Neural crest cell (in vitro differentiated cells): Measurements from ENCODE around the gene BRCA1. TPM values are rescaled to one million over a fixed set of nuclear protein-coding genes. Genes with fewer than 3 reads are reported as not detected.
A peak's percentile ranks its signal among the peaks of the same experiment; 100 is the strongest.

ENCODE experiments used
- DNase-seq: peaks from one replicate; pipeline ENCODE4 v3.0.0; 2021; ENCODE audit warnings: low read depth, mixed read lengths, low spot score
- H3K27ac Mint-ChIP-seq: one replicate; pipeline ENCODE4 v1.8.0; 2021; ENCODE audit warnings: mild to moderate bottlenecking, mixed read lengths; ENCODE audit not compliant: unreplicated experiment
- H3K27me3 Mint-ChIP-seq: 2 replicates; pipeline ENCODE4 v1.8.0; 2021; ENCODE audit warnings: low read depth, mild to moderate bottlenecking, mixed read lengths
- H3K36me3 Mint-ChIP-seq: 2 replicates; pipeline ENCODE4 v1.8.0; 2021; ENCODE audit warnings: low read depth, mild to moderate bottlenecking, mixed read lengths
- H3K4me1 Mint-ChIP-seq: 2 replicates; pipeline ENCODE4 v1.8.0; 2021; ENCODE audit warnings: mixed read lengths
- H3K4me3 Mint-ChIP-seq: one replicate; pipeline ENCODE4 v1.8.0; 2021; ENCODE audit warnings: mild to moderate bottlenecking, mixed read lengths
- H3K9me3 Mint-ChIP-seq: 2 replicates; pipeline ENCODE4 v1.8.0; 2021; ENCODE audit warnings: mixed read lengths
- total RNA-seq: library from RNA; stranded (reverse); gene quantifications from 2 replicates; pipeline ENCODE4 v1.2.1, GENCODE V29; 2021
- TF ChIP-seq, protein P1 (sequence below): fragments of 200-600 bp; sonication (generic); conservative IDR thresholded peaks from 2 replicates; pipeline ENCODE4 v1.5.0; 2021; ENCODE audit warnings: antibody characterized with exemption, mild to moderate bottlenecking

BRCA1 gene
- total RNA-seq, 1 donor from 2014 or later = 62.4 TPM

DNA sequence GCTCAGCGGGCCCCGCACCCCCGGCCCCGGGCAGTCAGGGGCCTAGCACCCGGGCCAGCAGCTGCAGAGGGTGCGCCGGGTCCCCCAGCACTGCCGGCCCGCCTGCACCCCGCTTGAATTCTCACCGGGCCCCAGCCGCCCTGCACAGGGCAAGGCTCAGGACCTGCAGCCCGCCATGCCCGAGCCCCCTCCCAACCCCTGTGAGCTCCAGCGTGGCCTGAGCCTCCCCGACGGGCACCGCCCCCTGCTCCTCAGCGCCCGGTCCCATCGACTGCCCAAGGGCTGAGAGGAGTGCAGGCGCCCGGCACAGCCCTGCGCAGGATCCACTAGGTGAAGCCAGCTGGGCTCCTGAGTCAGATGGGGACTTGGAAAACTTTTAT lies 1.7 kb upstream of the BRCA1 start:
- Mint-ChIP-seq H3K36me3 (peaks cover 3% of the 10 kb centered on the region), H3K27me3 (no peaks in the 10 kb centered on the region), H3K27ac (no peak overlapping the region), H3K9me3 (no peaks in the 10 kb centered on the region), H3K4me3 (peak overlapping the region; percentile 82), H3K4me1 (peaks cover 23% of the 10 kb centered on the region)
- DNase-seq = no peak
- TF ChIP-seq, protein P1, sequence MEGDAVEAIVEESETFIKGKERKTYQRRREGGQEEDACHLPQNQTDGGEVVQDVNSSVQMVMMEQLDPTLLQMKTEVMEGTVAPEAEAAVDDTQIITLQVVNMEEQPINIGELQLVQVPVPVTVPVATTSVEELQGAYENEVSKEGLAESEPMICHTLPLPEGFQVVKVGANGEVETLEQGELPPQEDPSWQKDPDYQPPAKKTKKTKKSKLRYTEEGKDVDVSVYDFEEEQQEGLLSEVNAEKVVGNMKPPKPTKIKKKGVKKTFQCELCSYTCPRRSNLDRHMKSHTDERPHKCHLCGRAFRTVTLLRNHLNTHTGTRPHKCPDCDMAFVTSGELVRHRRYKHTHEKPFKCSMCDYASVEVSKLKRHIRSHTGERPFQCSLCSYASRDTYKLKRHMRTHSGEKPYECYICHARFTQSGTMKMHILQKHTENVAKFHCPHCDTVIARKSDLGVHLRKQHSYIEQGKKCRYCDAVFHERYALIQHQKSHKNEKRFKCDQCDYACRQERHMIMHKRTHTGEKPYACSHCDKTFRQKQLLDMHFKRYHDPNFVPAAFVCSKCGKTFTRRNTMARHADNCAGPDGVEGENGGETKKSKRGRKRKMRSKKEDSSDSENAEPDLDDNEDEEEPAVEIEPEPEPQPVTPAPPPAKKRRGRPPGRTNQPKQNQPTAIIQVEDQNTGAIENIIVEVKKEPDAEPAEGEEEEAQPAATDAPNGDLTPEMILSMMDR = no peak

DNA sequence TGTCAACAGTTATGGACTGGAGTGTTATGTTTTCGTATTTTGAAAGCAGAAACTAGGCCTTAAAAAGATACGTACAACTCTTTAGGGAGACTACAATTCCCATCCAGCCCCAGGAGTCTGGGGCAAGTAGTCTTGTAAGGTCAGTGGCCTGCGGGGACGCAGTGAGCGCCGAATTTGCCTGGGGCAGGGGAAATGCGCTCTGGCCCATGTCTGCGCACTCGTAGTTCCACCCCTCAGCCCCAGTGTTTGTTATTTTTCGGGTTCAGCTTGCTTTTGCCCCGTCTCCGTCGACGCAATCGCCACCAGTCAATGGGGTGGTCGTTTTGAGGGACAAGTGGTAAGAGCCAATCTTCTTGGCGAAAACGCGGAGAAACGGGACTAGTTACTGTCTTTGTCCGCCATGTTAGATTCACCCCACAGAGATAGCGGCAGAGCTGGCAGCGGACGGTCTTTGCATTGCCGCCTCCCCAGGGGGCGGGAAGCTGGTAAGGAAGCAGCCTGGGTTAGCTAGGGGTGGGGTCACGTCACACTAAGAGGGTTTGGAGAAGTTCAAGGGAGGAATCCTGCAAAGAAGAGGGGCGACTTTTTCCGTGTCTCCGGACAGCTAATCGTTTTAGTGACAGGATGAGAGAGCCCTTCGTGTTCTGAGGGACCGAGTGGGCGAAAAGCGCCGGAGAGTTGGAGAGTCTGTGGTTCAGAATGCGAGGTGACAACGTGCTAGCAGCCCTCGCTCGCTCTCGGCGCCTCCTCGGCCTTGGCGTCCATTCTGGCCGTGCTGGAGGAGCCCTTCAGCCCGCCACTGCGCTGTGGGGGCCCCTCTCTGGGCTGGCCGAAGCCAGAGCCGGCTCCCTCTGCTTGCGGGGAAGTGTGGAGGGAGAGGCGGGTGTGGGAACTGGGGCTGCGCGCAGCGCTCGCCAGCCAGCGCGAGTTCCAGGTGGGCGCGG lies 1.1 kb upstream of the BRCA1 start:
- H3K9me3 Mint-ChIP-seq = no peaks in the 10 kb centered on the region
- H3K27me3 Mint-ChIP-seq = no peaks in the 10 kb centered on the region
- DNase-seq = no peak

DNA sequence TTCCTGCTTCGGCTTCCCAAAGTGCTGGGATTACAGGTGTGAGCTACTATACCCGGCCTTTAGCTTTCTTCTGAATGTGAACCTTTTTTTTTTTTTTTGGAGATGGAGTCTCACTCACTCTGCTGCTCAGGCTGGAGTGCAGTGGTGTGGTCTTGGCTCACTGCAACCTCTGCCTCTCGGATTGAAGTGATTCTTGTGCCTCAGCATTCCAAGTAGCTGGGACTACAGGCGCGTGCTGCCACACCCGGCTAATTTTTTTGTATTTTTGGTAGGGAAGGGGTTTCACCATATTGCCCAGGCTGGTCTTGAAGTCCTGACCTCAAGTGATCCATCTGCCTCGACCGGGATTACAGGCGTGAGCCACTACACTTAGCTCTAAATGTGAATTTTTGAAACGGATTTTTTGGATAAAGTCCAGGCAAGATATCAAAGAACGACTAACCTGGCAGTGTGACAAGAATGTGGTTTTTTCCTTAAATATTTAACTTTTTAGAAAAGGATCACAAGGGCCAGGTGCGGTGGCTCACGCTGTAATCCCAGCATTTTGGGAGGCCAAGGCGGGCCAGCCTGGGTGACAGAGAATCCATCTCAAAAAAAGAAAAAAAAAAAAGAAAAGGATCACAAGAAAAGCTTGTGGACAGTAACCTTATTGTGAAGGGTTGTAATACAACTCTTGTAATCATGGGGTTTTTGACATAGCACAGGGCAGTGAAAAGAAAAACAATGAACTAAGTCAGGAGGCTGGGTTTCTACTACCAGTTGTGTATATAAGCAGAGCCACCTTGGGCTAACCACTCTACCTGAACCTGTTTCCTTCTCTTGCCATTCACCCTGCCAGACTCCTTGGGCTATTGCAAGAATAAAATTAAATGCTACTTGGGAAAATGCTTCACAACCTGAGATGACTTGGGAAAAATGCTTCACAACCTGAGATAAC lies 6.2 kb downstream of the BRCA1 start:
- Mint-ChIP-seq H3K36me3 (no peaks in the 10 kb centered on the region), H3K4me1 (no peaks in the 10 kb centered on the region), H3K27me3 (no peaks in the 10 kb centered on the region), H3K4me3 (peak overlapping the region; percentile 38), H3K9me3 (no peaks in the 10 kb centered on the region), H3K27ac (no peak overlapping the region)
- TF ChIP-seq, protein P1 = no peak
- DNase-seq = no peak

More for the DNA sequence above, 1.1 kb upstream of the BRCA1 start:
- Mint-ChIP-seq H3K36me3 (peaks cover 3% of the 10 kb centered on the region), H3K27ac (no peak overlapping the region), H3K4me3 (peak overlapping the region; percentile 95), H3K4me1 (peaks cover 23% of the 10 kb centered on the region)
- TF ChIP-seq, protein P1 = no peak

GRCh38 chr17:43114151-43114552 lies 11.0 kb downstream of the BRCA1 start:
- no peak overlapping the region for H3K27ac Mint-ChIP-seq
- H3K4me1 Mint-ChIP-seq = no peaks in the 10 kb centered on the region
- DNase-seq = no peak
- no peaks in the 10 kb centered on the region for H3K27me3 Mint-ChIP-seq
- H3K9me3 Mint-ChIP-seq = no peaks in the 10 kb centered on the region
- no peak overlapping the region for H3K4me3 Mint-ChIP-seq
- peaks cover 4% of the 10 kb centered on the region for H3K36me3 Mint-ChIP-seq
- TF ChIP-seq, protein P1 = no peak

DNA sequence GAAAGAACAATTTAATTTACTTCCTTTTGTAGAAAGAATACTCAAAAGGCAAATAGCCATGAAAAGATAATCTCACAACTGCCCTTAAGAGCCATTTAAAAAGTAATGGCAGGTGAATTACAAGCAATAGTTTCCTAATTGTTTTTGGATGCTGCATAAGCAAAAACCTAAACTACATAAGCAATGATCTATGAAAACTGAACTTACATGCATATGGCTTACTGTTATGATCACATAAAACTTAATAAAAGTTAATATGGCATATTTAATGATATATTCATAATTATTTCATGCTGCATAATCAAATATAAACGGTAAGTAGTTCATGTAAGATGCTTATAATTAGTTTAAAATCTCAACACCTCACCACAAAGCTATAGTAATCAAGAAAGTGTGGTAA lies 18.6 kb downstream of the BRCA1 start:
- TF ChIP-seq, protein P1 = no peak
- Mint-ChIP-seq H3K27me3 (no peaks in the 10 kb centered on the region), H3K4me3 (no peak overlapping the region), H3K36me3 (peaks cover 10% of the 10 kb centered on the region), H3K9me3 (no peaks in the 10 kb centered on the region), H3K27ac (no peak overlapping the region), H3K4me1 (no peaks in the 10 kb centered on the region)
- no peak for DNase-seq
